ENCODE results near the gene CTRL. TPM values are rescaled to one million over a fixed set of nuclear protein-coding genes. Genes with fewer than 3 reads are reported as not detected.

The CTRL gene
- total RNA-seq, 1 experiment from 2014 or later = 2.0 TPM

DNA sequence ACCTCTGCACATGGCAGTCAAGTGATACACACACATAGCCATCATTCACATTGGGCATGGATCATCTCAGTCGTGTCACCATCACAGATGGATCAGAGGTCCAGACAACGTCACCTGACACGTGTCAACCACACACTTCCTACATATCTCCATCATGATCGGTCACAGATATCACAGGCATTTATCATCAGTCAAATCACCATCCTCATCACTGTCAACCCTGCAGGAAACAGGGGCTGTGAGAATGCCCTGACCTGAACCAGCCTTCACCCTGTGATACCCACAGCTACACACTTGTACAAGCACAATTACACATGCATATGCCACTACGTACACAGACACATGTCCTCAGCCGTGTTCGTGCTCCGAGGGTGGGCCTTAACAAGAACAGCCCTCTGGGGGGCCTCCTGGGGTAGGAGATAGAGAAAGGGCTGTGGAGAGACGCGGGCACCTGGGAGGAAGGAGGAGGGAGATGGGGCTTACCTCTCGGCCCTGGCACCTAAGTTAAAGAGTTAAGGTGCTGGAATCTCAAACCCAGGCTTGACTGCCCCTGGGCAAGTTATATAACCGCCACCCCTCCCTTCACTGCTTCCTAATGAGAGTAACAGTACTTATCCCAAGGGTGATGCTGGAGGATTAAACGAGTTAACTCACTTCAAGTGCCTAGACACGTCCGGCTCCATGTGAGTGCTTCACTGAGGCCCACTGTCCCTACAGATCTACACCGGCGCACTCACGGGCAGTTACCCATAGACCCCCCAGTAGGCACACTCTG is 35.7 kb upstream of the CTRL start:
- intact Hi-C loops (cut with micrococcal nuclease; ENCODE audit: unreplicated experiment) = no loop called here
- peaks cover 15% of the 10 kb centered on the region for H3K4me1 ChIP-seq (ENCODE audit: control insufficient read depth, insufficient read depth, low read length)

GRCh38 chr16:67966549-67967182 is 35.0 kb upstream of the CTRL start:
- no TSS peak for BruUV-seq (replicated peaks)
- DNase-seq (ENCODE audit: low read depth, low spot score) (no peak), ATAC-seq (no peak)
- ChIA-PET POLR2A (interaction anchor here (0.6 kb wide), 1 partner anchor 308 kb away, joined by 19 read pairs; no protein-coding TSS in a partner anchor), CTCF (no interaction called here)
- intact Hi-C loops (cut with micrococcal nuclease; ENCODE audit: unreplicated experiment) (no loop called here), in situ Hi-C loops (cut with HindIII; ENCODE audit: low pct_unique_long_range_greater_than_20kb, low sequenced_read_pairs) (no loop called here)
- H3K27ac ChIP-seq (ENCODE audit: low read length) = peak overlapping the region; percentile 88; the same call in 1 of the 2 replicates
- no peaks in the 10 kb centered on the region for H3K27me3 ChIP-seq (ENCODE audit: control insufficient read depth, insufficient read depth, low read length)
- peak overlapping the region; percentile 69 to 85 for H3K4me3 ChIP-seq (ENCODE audit: low read depth in 2 of 2, low read length in 2 of 2)
- no peaks in the 10 kb centered on the region for H3K36me3 ChIP-seq (ENCODE audit: control insufficient read depth, insufficient read depth, low read length)
- H3K9me3 ChIP-seq (ENCODE audit: control insufficient read depth, insufficient read depth, low read depth, low read length) = no peaks in the 10 kb centered on the region
- H3K4me1 ChIP-seq (ENCODE audit: control insufficient read depth, insufficient read depth, low read length) = peaks cover 15% of the 10 kb centered on the region
- no peak for TF ChIP-seq TCF7L2 (IDR thresholded peaks at IDR 0.05; ENCODE audit: low read depth, low read length)
- TF ChIP-seq, protein P1, sequence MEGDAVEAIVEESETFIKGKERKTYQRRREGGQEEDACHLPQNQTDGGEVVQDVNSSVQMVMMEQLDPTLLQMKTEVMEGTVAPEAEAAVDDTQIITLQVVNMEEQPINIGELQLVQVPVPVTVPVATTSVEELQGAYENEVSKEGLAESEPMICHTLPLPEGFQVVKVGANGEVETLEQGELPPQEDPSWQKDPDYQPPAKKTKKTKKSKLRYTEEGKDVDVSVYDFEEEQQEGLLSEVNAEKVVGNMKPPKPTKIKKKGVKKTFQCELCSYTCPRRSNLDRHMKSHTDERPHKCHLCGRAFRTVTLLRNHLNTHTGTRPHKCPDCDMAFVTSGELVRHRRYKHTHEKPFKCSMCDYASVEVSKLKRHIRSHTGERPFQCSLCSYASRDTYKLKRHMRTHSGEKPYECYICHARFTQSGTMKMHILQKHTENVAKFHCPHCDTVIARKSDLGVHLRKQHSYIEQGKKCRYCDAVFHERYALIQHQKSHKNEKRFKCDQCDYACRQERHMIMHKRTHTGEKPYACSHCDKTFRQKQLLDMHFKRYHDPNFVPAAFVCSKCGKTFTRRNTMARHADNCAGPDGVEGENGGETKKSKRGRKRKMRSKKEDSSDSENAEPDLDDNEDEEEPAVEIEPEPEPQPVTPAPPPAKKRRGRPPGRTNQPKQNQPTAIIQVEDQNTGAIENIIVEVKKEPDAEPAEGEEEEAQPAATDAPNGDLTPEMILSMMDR (IDR thresholded peaks at IDR 0.05) = no peak
- TF ChIP-seq, protein P2, sequence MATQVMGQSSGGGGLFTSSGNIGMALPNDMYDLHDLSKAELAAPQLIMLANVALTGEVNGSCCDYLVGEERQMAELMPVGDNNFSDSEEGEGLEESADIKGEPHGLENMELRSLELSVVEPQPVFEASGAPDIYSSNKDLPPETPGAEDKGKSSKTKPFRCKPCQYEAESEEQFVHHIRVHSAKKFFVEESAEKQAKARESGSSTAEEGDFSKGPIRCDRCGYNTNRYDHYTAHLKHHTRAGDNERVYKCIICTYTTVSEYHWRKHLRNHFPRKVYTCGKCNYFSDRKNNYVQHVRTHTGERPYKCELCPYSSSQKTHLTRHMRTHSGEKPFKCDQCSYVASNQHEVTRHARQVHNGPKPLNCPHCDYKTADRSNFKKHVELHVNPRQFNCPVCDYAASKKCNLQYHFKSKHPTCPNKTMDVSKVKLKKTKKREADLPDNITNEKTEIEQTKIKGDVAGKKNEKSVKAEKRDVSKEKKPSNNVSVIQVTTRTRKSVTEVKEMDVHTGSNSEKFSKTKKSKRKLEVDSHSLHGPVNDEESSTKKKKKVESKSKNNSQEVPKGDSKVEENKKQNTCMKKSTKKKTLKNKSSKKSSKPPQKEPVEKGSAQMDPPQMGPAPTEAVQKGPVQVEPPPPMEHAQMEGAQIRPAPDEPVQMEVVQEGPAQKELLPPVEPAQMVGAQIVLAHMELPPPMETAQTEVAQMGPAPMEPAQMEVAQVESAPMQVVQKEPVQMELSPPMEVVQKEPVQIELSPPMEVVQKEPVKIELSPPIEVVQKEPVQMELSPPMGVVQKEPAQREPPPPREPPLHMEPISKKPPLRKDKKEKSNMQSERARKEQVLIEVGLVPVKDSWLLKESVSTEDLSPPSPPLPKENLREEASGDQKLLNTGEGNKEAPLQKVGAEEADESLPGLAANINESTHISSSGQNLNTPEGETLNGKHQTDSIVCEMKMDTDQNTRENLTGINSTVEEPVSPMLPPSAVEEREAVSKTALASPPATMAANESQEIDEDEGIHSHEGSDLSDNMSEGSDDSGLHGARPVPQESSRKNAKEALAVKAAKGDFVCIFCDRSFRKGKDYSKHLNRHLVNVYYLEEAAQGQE (IDR thresholded peaks at IDR 0.05; ENCODE audit: insufficient read depth in 1 of 2, low read depth in 2 of 2, low read length in 1 of 2) = no peak

More for the DNA sequence above, 35.7 kb upstream of the CTRL start:
- H3K4me3 ChIP-seq (ENCODE audit: low read depth in 2 of 2, low read length in 2 of 2) = peak overlapping the region; percentile 69 to 85
- H3K36me3 ChIP-seq (ENCODE audit: control insufficient read depth, insufficient read depth, low read length) = no peaks in the 10 kb centered on the region
- TF ChIP-seq POLR2AphosphoS5 (IDR thresholded peaks at IDR 0.05; ENCODE audit: low read depth, low read length) = no peak
- TF ChIP-seq TCF7L2 (IDR thresholded peaks at IDR 0.05; ENCODE audit: low read depth, low read length) = no peak
- TF ChIP-seq, protein P1 (IDR thresholded peaks at IDR 0.05) = no peak
- TF ChIP-seq, protein P2 (IDR thresholded peaks at IDR 0.05; ENCODE audit: insufficient read depth in 1 of 2, low read depth in 2 of 2, low read length in 1 of 2) = no peak
- TF ChIP-seq SIN3A (IDR thresholded peaks at IDR 0.05; ENCODE audit: borderline replicate concordance, insufficient read depth, low read depth, low read length) = no peak
- H3K27me3 ChIP-seq (ENCODE audit: control insufficient read depth, insufficient read depth, low read length) = no peaks in the 10 kb centered on the region
- CTCF ChIA-PET = no interaction called here
- TSS peak; percentile 68 for BruUV-seq (replicated peaks)
- H3K27ac ChIP-seq (ENCODE audit: low read length) = peak overlapping the region; percentile 88
- in situ Hi-C loops (cut with HindIII; ENCODE audit: low pct_unique_long_range_greater_than_20kb, low sequenced_read_pairs) = no loop called here
- DNase-seq (ENCODE audit: low read depth, low spot score) (no peak), ATAC-seq (no peak)
- H3K9me3 ChIP-seq (ENCODE audit: control insufficient read depth, insufficient read depth, low read depth, low read length) = no peaks in the 10 kb centered on the region
- POLR2A ChIA-PET = interaction anchor here (0.5 kb wide), 2 partner anchors 27 to 237 kb away, joined by 3 to 4 read pairs; no protein-coding TSS in a partner anchor
